GM23338 (cell line): ENCODE measurements around the gene CHMP4B. TPM values are rescaled to one million over a fixed set of nuclear protein-coding genes. Genes with fewer than 3 reads are reported as not detected.

Experiments
- ATAC-seq: fragments of 200-7000 bp; cut with Tn5 transposase; 3 replicates; pipeline ENCODE4 v1.9.1; 2020
- DNase-seq: peaks from one replicate; pipeline ENCODE4 v3.0.0-alpha.2; 2015; ENCODE audit warnings: low spot score
- H2AFZ ChIP-seq: fragments of 200-600 bp; sonication (generic); 2 replicates; pipeline ENCODE4 v1.8.0; 2016; ENCODE audit warnings: antibody characterized with exemption, mild to moderate bottlenecking, moderate library complexity
- H3F3A ChIP-seq: fragments of 200-600 bp; sonication (generic); replicated peaks from 2 replicates; pipeline ENCODE4 v1.8.0; 2017; ENCODE audit warnings: antibody characterized with exemption, mixed run types, low read depth
- H3K27ac ChIP-seq: fragments of 200-600 bp; sonication (generic); 2 replicates; pipeline ENCODE4 v1.6.1; 2016; ENCODE audit warnings: low read depth
- H3K27me3 ChIP-seq: fragments of 200-600 bp; sonication (generic); 2 replicates; pipeline ENCODE4 v1.8.0; 2016; ENCODE audit warnings: mild to moderate bottlenecking, mixed run types, moderate library complexity; ENCODE audit not compliant: insufficient read depth
- H3K36me3 ChIP-seq: fragments of 200-600 bp; sonication (generic); 2 replicates; pipeline ENCODE4 v1.8.0; 2016; ENCODE audit warnings: mild to moderate bottlenecking; ENCODE audit not compliant: insufficient read depth
- H3K4me1 ChIP-seq: fragments of 200-600 bp; sonication (generic); 2 replicates; pipeline ENCODE4 v1.8.0; 2016; ENCODE audit warnings: mild to moderate bottlenecking, moderate library complexity; ENCODE audit not compliant: insufficient read depth
- H3K4me2 ChIP-seq: fragments of 200-600 bp; sonication (generic); 2 replicates; pipeline ENCODE4 v1.7.1; 2017; ENCODE audit warnings: mixed run types
- H3K4me3 ChIP-seq: fragments of 200-600 bp; sonication (generic); 2 replicates; pipeline ENCODE4 v1.6.1; 2016; ENCODE audit warnings: mixed run types
- H3K79me2 ChIP-seq: fragments of 200-600 bp; sonication (generic); replicated peaks from 2 replicates; pipeline ENCODE4 v1.8.0; 2017; ENCODE audit warnings: mild to moderate bottlenecking; ENCODE audit not compliant: insufficient read depth
- H3K9me2 ChIP-seq: fragments of 200-600 bp; sonication (generic); 2 replicates; pipeline ENCODE4 v1.8.0; 2017; ENCODE audit not compliant: insufficient read depth
- H4K20me1 ChIP-seq: fragments of 200-600 bp; sonication (generic); replicated peaks from 2 replicates; pipeline ENCODE4 v1.8.0; 2017; ENCODE audit warnings: mild to moderate bottlenecking; ENCODE audit not compliant: insufficient read depth
- H3K27ac Mint-ChIP-seq: 2 replicates; pipeline ENCODE4 v1.8.0; 2020; ENCODE audit warnings: inconsistent platforms, mild to moderate bottlenecking, moderate library complexity, mixed read lengths
- H3K27me3 Mint-ChIP-seq: 3 replicates; pipeline ENCODE4 v1.8.0; 2022; ENCODE audit warnings: low read depth, mild to moderate bottlenecking, moderate library complexity, mixed read lengths, inconsistent platforms; ENCODE audit not compliant: insufficient read depth, poor library complexity
- H3K36me3 Mint-ChIP-seq: 3 replicates; pipeline ENCODE4 v1.8.0; 2021; ENCODE audit warnings: low read depth, mild to moderate bottlenecking, inconsistent platforms, moderate library complexity, mixed read lengths
- H3K4me1 Mint-ChIP-seq: 3 replicates; pipeline ENCODE4 v1.8.0; 2020; ENCODE audit warnings: mild to moderate bottlenecking, inconsistent platforms, mixed read lengths
- H3K4me3 Mint-ChIP-seq: 3 replicates; pipeline ENCODE4 v1.8.0; 2021; ENCODE audit warnings: moderate library complexity, mild to moderate bottlenecking, inconsistent platforms, mixed read lengths
- H3K9me3 Mint-ChIP-seq: 3 replicates; pipeline ENCODE4 v1.8.0; 2020; ENCODE audit warnings: moderate library complexity, mild to moderate bottlenecking, inconsistent platforms, mixed read lengths
- CTCF ChIP-seq, 2 experiments: fragments of 200-600 bp in 1 of 2; sonication (generic) in 1 of 2; conservative IDR thresholded peaks; 2 replicates each; pipeline versions ENCODE4 v1.5.1 to v1.6.1; 2016 to 2017; ENCODE audit warnings: antibody characterized with exemption in 2 of 2, low read depth in 2 of 2, mild to moderate bottlenecking in 2 of 2, moderate library complexity in 1 of 2
- ETS1 ChIP-seq: IDR thresholded peaks from 2 replicates; pipeline ENCODE4 v1.6.1; 2016; ENCODE audit warnings: antibody characterized with exemption
- EZH2 ChIP-seq: fragments of 200-600 bp; sonication (generic); IDR thresholded peaks from one replicate; pipeline ENCODE4 v1.8.0; 2017; ENCODE audit warnings: antibody characterized with exemption, mild to moderate bottlenecking, low read depth; ENCODE audit not compliant: unreplicated experiment
- POLR2AphosphoS5 ChIP-seq: IDR thresholded peaks from 2 replicates; pipeline ENCODE4 v1.6.1; 2016; ENCODE audit warnings: antibody characterized with exemption, low read depth
- polyA plus RNA-seq: library from polyadenylated mRNA; unstranded; fragments of >200 nt; fragmentation: Nextera tagmentation; extraction: Ambion mirVana; gene quantifications from 2 replicates; pipeline ENCODE4 v1.2.1, GENCODE V29; 2016
- total RNA-seq: library from RNA; depleted of rRNA; stranded (reverse); fragments of >200 nt; shearing (Covaris generic); gene quantifications from 2 replicates; pipeline ENCODE4 v1.2.3, GENCODE V29; 2014

The CHMP4B gene
- total and polyA plus RNA-seq, 2 experiments from 2014 or later = 14.5 to 49.3 TPM

GRCh38 chr20:33837096-33837830, 26.1 kb downstream of the CHMP4B start:
- Mint-ChIP-seq H3K36me3 (peaks cover 11% of the 10 kb centered on the region), H3K27ac (no peak overlapping the region), H3K27me3 (peaks cover 4% of the 10 kb centered on the region), H3K4me3 (no peak overlapping the region), H3K9me3 (no peaks in the 10 kb centered on the region), H3K4me1 (peaks cover 47% of the 10 kb centered on the region)
- Histone ChIP-seq H3K4me1 (peaks cover 22% of the 10 kb centered on the region), H3K36me3 (no peaks in the 10 kb centered on the region), H3K4me2 (no peak overlapping the region), H3K4me3 (no peak overlapping the region), H3K9me2 (no peaks in the 10 kb centered on the region), H3F3A (no peaks in the 10 kb centered on the region), H4K20me1 (peaks cover 30% of the 10 kb centered on the region), H3K27ac (no peak overlapping the region), H3K79me2 (peaks cover 94% of the 10 kb centered on the region), H3K27me3 (no peaks in the 10 kb centered on the region), H2AFZ (no peak overlapping the region)
- no peak for DNase-seq
- ATAC-seq = no peak
- TF ChIP-seq ETS1 (no peak), POLR2AphosphoS5 (no peak)

- H3K4me3 ChIP-seq = no peak overlapping the region
- ATAC-seq = peak; percentile 26; the same call in 2 of the 3 replicates
- no peak overlapping the region for H2AFZ ChIP-seq
- Mint-ChIP-seq H3K9me3 (no peaks in the 10 kb centered on the region), H3K27me3 (peaks cover 4% of the 10 kb centered on the region), H3K4me1 (peaks cover 50% of the 10 kb centered on the region), H3K4me3 (no peak overlapping the region), H3K27ac (no peak overlapping the region), H3K36me3 (peaks cover 8% of the 10 kb centered on the region)
- peaks cover 94% of the 10 kb centered on the region for H3K79me2 ChIP-seq
- no peak overlapping the region for H3K4me2 ChIP-seq
- no peak for TF ChIP-seq ETS1
- TF ChIP-seq POLR2AphosphoS5 = no peak
- no peak for TF ChIP-seq EZH2
- peak; percentile 17 to 55; a peak in 3 of 4 replicates for TF ChIP-seq CTCF (conservative IDR thresholded peaks at IDR 0.05; ENCODE audit: low read depth in 2 of 2)
- H3F3A ChIP-seq = no peaks in the 10 kb centered on the region
- H3K27ac ChIP-seq = no peak overlapping the region
- DNase-seq = no peak
- no peaks in the 10 kb centered on the region for H3K27me3 ChIP-seq
- H3K36me3 ChIP-seq = no peaks in the 10 kb centered on the region
- H4K20me1 ChIP-seq = peaks cover 21% of the 10 kb centered on the region
- no peaks in the 10 kb centered on the region for H3K9me2 ChIP-seq
- peaks cover 26% of the 10 kb centered on the region for H3K4me1 ChIP-seq
Observed at GRCh38 chr20:33838035-33838864, 27.1 kb downstream of the CHMP4B start.
